ENCODE measurements around the gene CFAP61. TPM values are rescaled to one million over a fixed set of nuclear protein-coding genes. Genes with fewer than 3 reads are reported as not detected.

Gene CFAP61
- total RNA-seq, 1 donor from 2014 or later: not detected

- no peak overlapping the region for H3K27ac ChIP-seq
- H3K9me3 ChIP-seq: no peaks in the 10 kb centered on the region
- TF ChIP-seq CTCF (IDR thresholded peaks at IDR 0.05): no peak
- H3K27me3 ChIP-seq: no peaks in the 10 kb centered on the region
- no peaks in the 10 kb centered on the region for H3K4me1 ChIP-seq
- no peaks in the 10 kb centered on the region for H3K36me3 ChIP-seq
- DNase-seq (ENCODE audit: low spot score in 2 of 2): no peak
- H3K4me3 ChIP-seq: no peak overlapping the region
- intact Hi-C loops (cut with DNase I): no loop called here
These were observed 176.0 kb downstream of the CFAP61 start for GRCh38 chr20:20228351-20228750.

GRCh38 chr20:20229595-20229994 lies 177.3 kb downstream of the CFAP61 start:
- intact Hi-C loops (cut with DNase I): no loop called here
- Histone ChIP-seq H3K4me1 (no peaks in the 10 kb centered on the region), H3K36me3 (no peaks in the 10 kb centered on the region), H3K9me3 (no peaks in the 10 kb centered on the region), H3K27ac (peak overlapping the region in 1 of 2 donors; percentile 58), H3K27me3 (no peaks in the 10 kb centered on the region), H3K4me3 (no peak overlapping the region)
- TF ChIP-seq CTCF (IDR thresholded peaks at IDR 0.05): no peak
- DNase-seq (ENCODE audit: low spot score in 2 of 2): no peak

GRCh38 chr20:20230741-20231140 lies 178.4 kb downstream of the CFAP61 start:
- Histone ChIP-seq H3K4me1 (no peaks in the 10 kb centered on the region), H3K9me3 (no peaks in the 10 kb centered on the region), H3K27me3 (no peaks in the 10 kb centered on the region), H3K27ac (no peak overlapping the region), H3K4me3 (no peak overlapping the region), H3K36me3 (no peaks in the 10 kb centered on the region)
- DNase-seq (ENCODE audit: low spot score in 2 of 2): no peak
- no peak for TF ChIP-seq CTCF (IDR thresholded peaks at IDR 0.05)
- intact Hi-C loops (cut with DNase I): no loop called here

GRCh38 chr20:20231528-20232298 lies 179.4 kb downstream of the CFAP61 start:
- no peaks in the 10 kb centered on the region for H3K9me3 ChIP-seq
- intact Hi-C loops (cut with DNase I): no loop called here
- no peaks in the 10 kb centered on the region for H3K36me3 ChIP-seq
- DNase-seq (ENCODE audit: low spot score in 2 of 2): no peak
- no peak overlapping the region for H3K4me3 ChIP-seq
- no peak overlapping the region for H3K27ac ChIP-seq
- no peak for TF ChIP-seq CTCF (IDR thresholded peaks at IDR 0.05)
- no peaks in the 10 kb centered on the region for H3K4me1 ChIP-seq
- H3K27me3 ChIP-seq: no peaks in the 10 kb centered on the region

GRCh38 chr20:20233041-20233514 lies 180.7 kb downstream of the CFAP61 start:
- no peak for DNase-seq (ENCODE audit: low spot score in 2 of 2)
- intact Hi-C loops (cut with DNase I): no loop called here
- Histone ChIP-seq H3K27me3 (no peaks in the 10 kb centered on the region), H3K9me3 (no peaks in the 10 kb centered on the region), H3K4me3 (no peak overlapping the region), H3K36me3 (no peaks in the 10 kb centered on the region), H3K4me1 (no peaks in the 10 kb centered on the region), H3K27ac (no peak overlapping the region)
- TF ChIP-seq CTCF (IDR thresholded peaks at IDR 0.05): no peak

All from ascending aorta (tissue), 2 donors.